ENCODE measurements around the gene CEP97. TPM values are rescaled to one million over a fixed set of nuclear protein-coding genes. Genes with fewer than 3 reads are reported as not detected.
"Not testable (repeated sequence)": the region's sequence is repeated elsewhere in the genome, so short reads cannot be mapped to it uniquely, and the experiment has no call there.

CEP97 gene
- total RNA-seq, 2 donors from 2014 or later: 4.7 to 20.1 TPM

GRCh38 chr3:101687142-101687931 lies 37.1 kb upstream of the CEP97 start:
- DNase-seq (ENCODE audit: low spot score): no peak
- Histone ChIP-seq H3K4me1 (ENCODE audit: control insufficient read depth in 1 of 2, low read depth in 2 of 2) (peaks cover 12 to 28% of the 10 kb centered on the region in 2 donors), H3K36me3 (peaks cover 11% of the 10 kb centered on the region), H3K27me3 (replicated peaks; ENCODE audit: insufficient read depth) (no peaks in the 10 kb centered on the region), H3K9me3 (no peaks in the 10 kb centered on the region), H3K27ac (peak overlapping the region; percentile 88 to 91), H3K4me3 (peak overlapping the region; percentile 87)
- ATAC-seq (ENCODE audit: insufficient number of reproducible peaks, low FRiP score, low read depth): no peak
- no peak for TF ChIP-seq CTCF (IDR thresholded peaks at IDR 0.05)

GRCh38 chr3:101689286-101689685 lies 35.1 kb upstream of the CEP97 start:
- no peak overlapping the region for H3K27ac ChIP-seq
- H3K9me3 ChIP-seq: no peaks in the 10 kb centered on the region
- no peak for TF ChIP-seq CTCF (IDR thresholded peaks at IDR 0.05)
- peaks cover 7 to 16% of the 10 kb centered on the region in 2 donors for H3K4me1 ChIP-seq (ENCODE audit: control insufficient read depth in 1 of 2, low read depth in 2 of 2)
- ATAC-seq (ENCODE audit: insufficient number of reproducible peaks, low FRiP score, low read depth) (no peak), DNase-seq (ENCODE audit: low spot score) (no peak)
- H3K27me3 ChIP-seq (replicated peaks; ENCODE audit: insufficient read depth): no peaks in the 10 kb centered on the region
- no peak overlapping the region for H3K4me3 ChIP-seq
- peaks cover 2% of the 10 kb centered on the region for H3K36me3 ChIP-seq

GRCh38 chr3:101690972-101691371 lies 33.4 kb upstream of the CEP97 start:
- Histone ChIP-seq H3K9me3 (no peaks in the 10 kb centered on the region), H3K27me3 (replicated peaks; ENCODE audit: insufficient read depth) (no peaks in the 10 kb centered on the region), H3K4me1 (ENCODE audit: control insufficient read depth in 1 of 2, low read depth in 2 of 2) (peaks cover 0 to 12% of the 10 kb centered on the region in 2 donors), H3K27ac (no peak overlapping the region), H3K4me3 (no peak overlapping the region), H3K36me3 (no peaks in the 10 kb centered on the region)
- ATAC-seq (ENCODE audit: insufficient number of reproducible peaks, low FRiP score, low read depth) (no peak), DNase-seq (ENCODE audit: low spot score) (no peak)
- no peak for TF ChIP-seq CTCF (IDR thresholded peaks at IDR 0.05)

GRCh38 chr3:101691685-101692671 lies 32.4 kb upstream of the CEP97 start:
- not testable (repeated sequence) for DNase-seq (ENCODE audit: low spot score); H3K27me3 ChIP-seq (replicated peaks; ENCODE audit: insufficient read depth); H3K36me3 ChIP-seq; H3K27ac ChIP-seq; ATAC-seq (ENCODE audit: insufficient number of reproducible peaks, low FRiP score, low read depth); H3K4me3 ChIP-seq; H3K9me3 ChIP-seq
- peaks cover 0 to 12% of the 10 kb centered on the region in 2 donors for H3K4me1 ChIP-seq (ENCODE audit: control insufficient read depth in 1 of 2, low read depth in 2 of 2)

DNA sequence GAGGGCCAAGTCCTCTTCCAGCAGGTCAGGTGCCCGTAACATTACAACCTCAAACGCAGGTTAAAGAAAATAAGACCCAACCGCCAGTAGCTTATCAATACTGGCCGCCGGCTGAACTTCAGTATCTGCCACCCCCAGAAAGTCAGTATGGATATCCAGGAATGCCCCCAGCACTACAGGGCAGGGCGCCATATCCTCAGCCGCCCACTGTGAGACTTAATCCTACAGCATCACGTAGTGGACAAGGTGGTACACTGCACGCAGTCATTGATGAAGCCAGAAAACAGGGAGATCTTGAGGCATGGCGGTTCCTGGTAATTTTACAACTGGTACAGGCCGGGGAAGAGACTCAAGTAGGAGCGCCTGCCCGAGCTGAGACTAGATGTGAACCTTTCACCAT lies 30.9 kb upstream of the CEP97 start:
- H3K4me3 ChIP-seq; DNase-seq (ENCODE audit: low spot score); H3K36me3 ChIP-seq; H3K9me3 ChIP-seq; H3K27me3 ChIP-seq (replicated peaks; ENCODE audit: insufficient read depth); H3K27ac ChIP-seq; ATAC-seq (ENCODE audit: insufficient number of reproducible peaks, low FRiP score, low read depth): not testable (repeated sequence)
- peaks cover 0 to 12% of the 10 kb centered on the region in 2 donors for H3K4me1 ChIP-seq (ENCODE audit: control insufficient read depth in 1 of 2, low read depth in 2 of 2)
- TF ChIP-seq CTCF (IDR thresholded peaks at IDR 0.05): peak; percentile 32

DNA sequence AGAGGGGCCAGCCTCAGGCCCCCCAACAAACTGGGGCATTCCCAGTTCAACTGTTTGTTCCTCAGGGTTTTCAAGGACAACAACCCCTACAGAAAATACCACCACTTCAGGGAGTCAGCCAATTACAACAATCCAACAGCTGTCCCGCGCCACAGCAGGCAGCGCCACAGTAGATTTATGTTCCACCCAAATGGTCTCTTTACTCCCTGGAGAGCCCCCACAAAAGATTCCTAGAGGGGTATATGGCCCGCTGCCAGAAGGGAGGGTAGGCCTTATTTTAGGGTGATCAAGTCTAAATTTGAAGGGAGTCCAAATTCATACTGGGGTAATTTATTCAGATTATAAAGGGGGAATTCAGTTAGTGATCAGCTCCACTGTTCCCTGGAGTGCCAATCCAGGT lies 29.6 kb upstream of the CEP97 start:
- ATAC-seq (ENCODE audit: insufficient number of reproducible peaks, low FRiP score, low read depth); H3K27ac ChIP-seq; DNase-seq (ENCODE audit: low spot score); H3K36me3 ChIP-seq; H3K27me3 ChIP-seq (replicated peaks; ENCODE audit: insufficient read depth); H3K4me3 ChIP-seq; H3K9me3 ChIP-seq: not testable (repeated sequence)
- H3K4me1 ChIP-seq (ENCODE audit: control insufficient read depth in 1 of 2, low read depth in 2 of 2): peaks cover 0 to 12% of the 10 kb centered on the region in 2 donors

Data from thoracic aorta (tissue), 2 donors.